ENCODE results near the gene CSNK2A1. TPM values are rescaled to one million over a fixed set of nuclear protein-coding genes. Genes with fewer than 3 reads are reported as not detected.

The CSNK2A1 gene
- total and polyA plus RNA-seq, 7 donors: 43.9 to 180 (median 122) TPM

DNA sequence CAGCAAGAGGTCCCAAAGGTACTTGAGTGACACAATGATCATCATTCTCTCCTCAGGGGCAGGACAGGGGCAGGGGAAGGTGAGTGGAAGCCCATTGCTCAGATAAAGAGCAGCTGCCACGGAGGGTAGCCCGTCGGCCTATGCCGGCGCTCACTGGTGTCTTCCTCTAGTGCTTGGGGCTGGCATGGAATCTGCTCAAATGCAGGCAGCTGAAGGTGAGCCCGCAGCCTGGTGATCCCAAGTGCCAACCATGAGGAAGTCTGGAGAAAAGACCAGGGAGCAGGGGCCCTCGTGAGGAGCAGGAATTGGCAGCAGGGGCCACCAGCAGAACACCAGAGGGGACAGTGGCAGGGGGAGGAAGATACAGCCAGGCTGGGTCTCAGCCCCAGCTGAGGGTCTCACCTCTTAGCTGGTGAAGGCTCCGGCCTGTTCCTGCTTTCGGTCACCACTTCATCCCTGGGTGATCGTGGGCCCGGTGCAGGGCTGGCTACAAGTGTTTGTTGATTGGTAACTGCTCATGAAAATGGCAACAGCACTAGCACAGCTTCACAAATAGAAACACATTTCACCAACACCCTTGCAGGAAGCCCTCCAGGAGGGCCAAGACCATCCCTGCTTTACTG lies 110.8 kb downstream of the CSNK2A1 start:
- TF ChIP-seq, protein P1, sequence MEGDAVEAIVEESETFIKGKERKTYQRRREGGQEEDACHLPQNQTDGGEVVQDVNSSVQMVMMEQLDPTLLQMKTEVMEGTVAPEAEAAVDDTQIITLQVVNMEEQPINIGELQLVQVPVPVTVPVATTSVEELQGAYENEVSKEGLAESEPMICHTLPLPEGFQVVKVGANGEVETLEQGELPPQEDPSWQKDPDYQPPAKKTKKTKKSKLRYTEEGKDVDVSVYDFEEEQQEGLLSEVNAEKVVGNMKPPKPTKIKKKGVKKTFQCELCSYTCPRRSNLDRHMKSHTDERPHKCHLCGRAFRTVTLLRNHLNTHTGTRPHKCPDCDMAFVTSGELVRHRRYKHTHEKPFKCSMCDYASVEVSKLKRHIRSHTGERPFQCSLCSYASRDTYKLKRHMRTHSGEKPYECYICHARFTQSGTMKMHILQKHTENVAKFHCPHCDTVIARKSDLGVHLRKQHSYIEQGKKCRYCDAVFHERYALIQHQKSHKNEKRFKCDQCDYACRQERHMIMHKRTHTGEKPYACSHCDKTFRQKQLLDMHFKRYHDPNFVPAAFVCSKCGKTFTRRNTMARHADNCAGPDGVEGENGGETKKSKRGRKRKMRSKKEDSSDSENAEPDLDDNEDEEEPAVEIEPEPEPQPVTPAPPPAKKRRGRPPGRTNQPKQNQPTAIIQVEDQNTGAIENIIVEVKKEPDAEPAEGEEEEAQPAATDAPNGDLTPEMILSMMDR (IDR thresholded peaks at IDR 0.05): no peak
- H3K27me3 ChIP-seq (ENCODE audit: insufficient read depth in 3 of 3, low read length in 2 of 3): no peaks in the 10 kb centered on the region
- no peak overlapping the region for H3K4me3 ChIP-seq
- 72 to 92% (median 75%) methylated on average over 11 of the region's 11 CpGs for WGBS, 3 donors
- DNase-seq: no peak
- peaks cover 18% of the 10 kb centered on the region for H3K4me1 ChIP-seq
- H3K36me3 ChIP-seq (ENCODE audit: insufficient read depth in 1 of 2, low read depth in 1 of 2): peaks cover 4 to 83% of the 10 kb centered on the region in 2 donors
- peak overlapping the region; percentile 68 for H3K27ac ChIP-seq
- intact Hi-C loops (cut with DNase I): loop anchor here in 1 of 2 donors (5.0 kb wide), 1 partner anchor 80 kb away; no protein-coding TSS in a partner anchor
- ATAC-seq: peak in 2 of 4 donors; percentile 9 to 22
- H3K9me3 ChIP-seq: no peaks in the 10 kb centered on the region

DNA sequence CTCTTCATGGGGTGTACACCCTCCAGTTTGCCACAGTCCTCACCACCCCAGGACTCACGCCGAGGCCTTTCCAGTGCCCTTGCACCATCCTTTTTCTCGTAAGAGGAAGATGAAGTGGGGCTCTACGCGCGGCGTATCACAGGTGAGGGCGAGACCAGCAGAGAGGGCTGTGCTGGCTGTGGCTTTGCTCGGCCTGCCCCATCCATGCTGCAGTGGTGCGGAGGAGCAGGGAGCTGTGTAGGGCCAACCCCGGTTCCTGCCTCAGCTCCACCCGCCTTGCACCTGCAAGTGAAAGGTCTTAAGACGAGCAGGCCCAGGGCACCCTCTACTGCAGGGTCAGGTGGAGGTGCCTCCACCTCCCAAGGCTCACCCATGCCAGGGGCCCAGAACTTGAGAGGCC lies 111.4 kb downstream of the CSNK2A1 start:
- TF ChIP-seq, protein P1 (IDR thresholded peaks at IDR 0.05): no peak
- no peaks in the 10 kb centered on the region for H3K9me3 ChIP-seq
- no peak for DNase-seq
- WGBS, 3 donors: 91 to 96% (median 92%) methylated on average over 13 of the region's 13 CpGs
- no peaks in the 10 kb centered on the region for H3K27me3 ChIP-seq (ENCODE audit: insufficient read depth in 3 of 3, low read length in 2 of 3)
- no peak for ATAC-seq
- no peak overlapping the region for H3K4me3 ChIP-seq
- H3K27ac ChIP-seq: no peak overlapping the region
- peaks cover 4 to 83% of the 10 kb centered on the region in 2 donors for H3K36me3 ChIP-seq (ENCODE audit: insufficient read depth in 1 of 2, low read depth in 1 of 2)
- H3K4me1 ChIP-seq: peaks cover 15% of the 10 kb centered on the region
- intact Hi-C loops (cut with DNase I): loop anchor here in 1 of 2 donors (5.0 kb wide), 1 partner anchor 80 kb away; no protein-coding TSS in a partner anchor

DNA sequence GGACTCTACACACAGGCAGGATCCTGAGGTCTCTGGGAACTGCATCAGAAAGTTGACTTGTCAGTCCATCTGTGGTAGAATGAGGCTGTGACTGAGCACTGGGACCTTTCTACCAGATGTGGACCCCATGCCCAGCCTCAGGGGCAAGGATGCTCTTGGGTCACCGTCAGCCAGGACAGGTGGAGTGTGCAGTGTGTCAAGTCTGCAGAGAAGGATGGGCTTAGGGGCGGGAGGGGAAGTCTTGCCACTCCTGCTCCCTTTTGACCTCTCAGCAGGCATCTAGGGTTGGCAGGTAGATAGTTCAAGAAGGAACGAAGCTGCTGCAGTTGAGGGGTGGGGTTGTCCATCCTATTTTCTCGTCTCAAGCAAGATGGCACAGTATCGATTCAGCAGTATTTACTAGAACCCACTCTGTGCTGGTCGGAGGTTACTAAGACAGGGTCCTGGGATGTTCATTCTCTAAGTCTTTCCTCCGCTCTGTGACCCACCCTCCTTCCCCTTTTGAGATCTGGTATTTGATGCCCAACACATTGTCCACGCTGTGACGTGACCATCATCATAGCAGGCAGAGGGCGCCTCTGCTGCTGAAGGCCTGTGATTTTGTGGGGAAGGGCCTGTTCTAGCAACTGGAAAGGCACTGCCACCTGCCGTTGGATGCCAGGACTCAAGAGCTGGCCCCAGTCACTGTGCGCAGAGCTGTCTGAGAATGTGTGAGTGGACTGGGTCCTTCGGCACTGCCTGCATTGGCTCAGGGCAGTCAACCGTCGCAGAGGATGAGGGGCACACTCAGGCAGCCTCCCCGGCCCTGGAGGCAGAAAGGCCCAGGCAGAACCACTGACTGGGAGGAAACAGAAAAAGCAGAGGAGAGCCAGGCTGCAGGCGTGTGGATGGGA lies 112.3 kb downstream of the CSNK2A1 start:
- Histone ChIP-seq H3K9me3 (no peaks in the 10 kb centered on the region), H3K4me3 (no peak overlapping the region), H3K36me3 (ENCODE audit: insufficient read depth in 1 of 2, low read depth in 1 of 2) (peaks cover 4 to 78% of the 10 kb centered on the region in 2 donors), H3K27me3 (ENCODE audit: insufficient read depth in 3 of 3, low read length in 2 of 3) (no peaks in the 10 kb centered on the region), H3K4me1 (peaks cover 15% of the 10 kb centered on the region), H3K27ac (no peak overlapping the region)
- ATAC-seq (peak; percentile 66 to 84 (median 78)), DNase-seq (peak; percentile 53 to 79)
- intact Hi-C loops (cut with DNase I): loop anchor here in 1 of 2 donors (5.0 kb wide), 1 partner anchor 79 kb away; no protein-coding TSS in a partner anchor
- 55 to 70% (median 62%) methylated on average over 16 to 17 of the region's 17 CpGs for WGBS, 3 donors
- TF ChIP-seq, protein P1 (IDR thresholded peaks at IDR 0.05): peak; percentile 54

DNA sequence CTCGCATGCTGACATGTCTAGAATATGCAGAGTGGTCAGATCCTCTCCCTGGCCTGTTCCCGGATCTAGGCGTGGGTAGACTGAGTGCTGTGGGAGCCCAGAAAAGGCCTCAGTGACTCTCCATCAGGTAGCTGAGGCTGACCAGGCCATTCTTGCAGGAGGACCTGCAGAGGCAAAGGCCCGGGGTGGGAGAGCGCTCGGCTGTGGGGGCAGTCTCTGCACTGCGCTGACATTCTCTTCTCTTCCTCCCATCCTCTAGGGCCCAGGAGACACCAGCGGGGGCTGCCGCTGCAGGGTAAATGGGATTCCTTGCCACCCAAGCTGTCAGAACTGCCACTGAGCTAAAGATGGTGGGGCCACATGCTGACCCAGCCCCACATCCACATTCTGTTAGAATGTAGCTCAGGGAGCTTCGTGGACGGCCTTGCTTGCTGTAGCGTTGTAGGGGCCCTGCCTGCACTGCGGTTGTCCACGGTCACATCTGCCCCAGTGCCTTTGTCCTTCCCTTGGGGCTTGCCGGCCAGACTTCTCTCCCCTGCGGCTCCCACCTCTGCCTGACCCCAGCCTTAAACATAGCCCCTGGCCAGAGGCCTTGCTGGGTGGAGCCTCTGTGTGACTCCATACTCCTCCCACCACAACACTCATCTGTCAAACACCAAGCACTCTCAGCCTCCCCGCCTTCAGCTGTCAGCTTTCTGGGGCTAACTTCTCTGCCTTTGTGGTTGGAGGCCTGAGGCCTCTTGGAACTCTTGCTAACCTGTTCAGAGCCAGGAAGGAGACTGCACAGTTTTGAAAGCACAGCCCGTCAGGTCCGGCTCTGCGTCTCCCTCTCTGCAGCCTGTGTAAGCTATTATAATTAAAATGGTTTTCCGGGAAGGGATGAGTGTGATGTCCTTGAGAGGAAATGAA lies 113.2 kb downstream of the CSNK2A1 start:
- ATAC-seq (no peak), DNase-seq (no peak)
- Histone ChIP-seq H3K4me1 (peaks cover 15% of the 10 kb centered on the region), H3K9me3 (no peaks in the 10 kb centered on the region), H3K27me3 (ENCODE audit: insufficient read depth in 3 of 3, low read length in 2 of 3) (no peaks in the 10 kb centered on the region), H3K36me3 (ENCODE audit: insufficient read depth in 1 of 2, low read depth in 1 of 2) (peaks cover 0 to 73% of the 10 kb centered on the region in 2 donors), H3K27ac (no peak overlapping the region), H3K4me3 (no peak overlapping the region)
- TF ChIP-seq, protein P1 (IDR thresholded peaks at IDR 0.05): no peak
- 78 to 84% (median 83%) methylated on average over 21 of the region's 21 CpGs for WGBS, 3 donors
- intact Hi-C loops (cut with DNase I): loop anchor here in 1 of 2 donors (5.0 kb wide), 1 partner anchor 78 kb away; no protein-coding TSS in a partner anchor

All from psoas muscle (tissue), 8 donors.